Epithelial cell of prostate (primary cell): ENCODE measurements around the gene DSCAML1.

Source experiments
- DNase-seq: peaks from one replicate; pipeline ENCODE4 v3.0.0-alpha.2; 2011; ENCODE audit warnings: low read depth, low spot score
- H3K27ac ChIP-seq: fragments of 450-650 bp; 2 replicates; pipeline ENCODE4 v1.5.1; 2017; ENCODE audit warnings: mild to moderate bottlenecking

DSCAML1 gene

DNA sequence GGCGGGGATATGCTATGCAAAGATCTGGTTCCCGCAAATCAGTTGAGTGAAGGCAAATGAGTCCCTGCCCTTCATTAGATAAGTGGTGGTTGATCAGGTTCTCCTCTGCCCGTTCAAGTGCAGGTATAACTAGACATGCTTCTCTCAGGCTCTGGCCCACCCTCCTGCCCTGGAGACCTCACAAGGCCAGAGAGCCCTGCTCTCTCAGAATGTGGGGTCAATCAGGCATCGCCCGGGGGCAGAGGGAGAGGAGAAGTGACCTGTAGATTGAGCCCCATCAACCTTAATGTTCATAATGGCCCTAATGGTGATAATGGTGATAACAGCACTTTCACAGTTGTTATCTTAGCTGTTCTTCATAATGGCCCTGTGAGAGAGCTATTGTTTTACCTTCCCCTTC, 224.3 kb downstream of the DSCAML1 start:
- DNase-seq, result no peak
- no peak overlapping the region for H3K27ac ChIP-seq

GRCh38 chr11:117572129-117572528, 224.9 kb downstream of the DSCAML1 start:
- no peak for DNase-seq
- no peak overlapping the region for H3K27ac ChIP-seq

- DNase-seq, result no peak
- no peak overlapping the region for H3K27ac ChIP-seq
These were observed 226.3 kb downstream of the DSCAML1 start for GRCh38 chr11:117570701-117571100.

- no peak for DNase-seq
- H3K27ac ChIP-seq, result no peak overlapping the region
These were observed 227.1 kb downstream of the DSCAML1 start for GRCh38 chr11:117569911-117570310.

GRCh38 chr11:117565709-117566108, 231.3 kb downstream of the DSCAML1 start:
- H3K27ac ChIP-seq, result no peak overlapping the region
- no peak for DNase-seq

DNA sequence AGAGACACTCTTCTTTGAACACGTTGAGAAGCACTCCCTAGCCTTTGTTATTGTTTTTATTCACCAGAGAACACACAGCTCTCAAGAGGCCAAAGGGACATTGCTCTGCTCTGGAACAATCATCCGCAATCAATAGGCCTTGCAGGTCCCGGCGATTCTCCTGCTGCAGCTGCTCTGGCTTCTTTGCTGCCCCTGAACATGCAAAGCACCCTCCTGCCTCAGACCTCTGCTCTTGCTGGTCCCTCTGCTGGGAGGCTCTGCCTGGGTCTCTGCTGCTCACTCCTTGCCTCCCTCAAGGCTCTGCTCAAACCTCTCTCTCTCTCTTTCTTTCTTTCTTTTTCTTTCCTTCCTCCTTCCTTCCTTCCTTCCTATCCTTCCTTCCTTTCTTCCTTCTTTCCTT, 232.7 kb downstream of the DSCAML1 start:
- no peak for DNase-seq

GRCh38 chr11:117563556-117563955, 233.5 kb downstream of the DSCAML1 start:
- no peak overlapping the region for H3K27ac ChIP-seq
- DNase-seq, result no peak

More for the DNA sequence above, 232.7 kb downstream of the DSCAML1 start:
- H3K27ac ChIP-seq, result no peak overlapping the region

GRCh38 chr11:117562136-117562535, 234.9 kb downstream of the DSCAML1 start:
- H3K27ac ChIP-seq, result no peak overlapping the region
- no peak for DNase-seq

- no peak overlapping the region for H3K27ac ChIP-seq
- DNase-seq, result no peak
These were observed 236.1 kb downstream of the DSCAML1 start for GRCh38 chr11:117560780-117561530.

DNA sequence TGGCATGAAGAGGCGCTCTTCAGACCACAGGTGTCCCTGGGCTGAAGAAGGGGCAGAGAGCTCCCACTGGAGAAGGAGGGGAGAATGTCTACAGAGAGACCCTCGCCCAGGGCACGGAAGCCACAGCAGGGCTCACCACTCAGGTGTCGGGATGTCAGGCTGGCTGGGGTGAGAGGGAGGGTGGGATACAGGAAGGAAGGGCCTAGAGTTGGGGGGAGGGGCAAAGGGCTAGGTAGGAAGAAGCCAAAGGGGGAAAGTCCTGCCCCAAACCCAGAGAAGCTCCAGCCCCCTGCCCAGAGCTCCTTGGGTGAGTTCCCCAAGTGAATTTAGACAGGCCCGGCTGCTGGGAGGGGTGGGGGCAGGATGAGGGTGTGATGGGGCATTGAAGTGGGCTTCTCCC, 237.3 kb downstream of the DSCAML1 start:
- no peak for DNase-seq
- H3K27ac ChIP-seq, result no peak overlapping the region

DNA sequence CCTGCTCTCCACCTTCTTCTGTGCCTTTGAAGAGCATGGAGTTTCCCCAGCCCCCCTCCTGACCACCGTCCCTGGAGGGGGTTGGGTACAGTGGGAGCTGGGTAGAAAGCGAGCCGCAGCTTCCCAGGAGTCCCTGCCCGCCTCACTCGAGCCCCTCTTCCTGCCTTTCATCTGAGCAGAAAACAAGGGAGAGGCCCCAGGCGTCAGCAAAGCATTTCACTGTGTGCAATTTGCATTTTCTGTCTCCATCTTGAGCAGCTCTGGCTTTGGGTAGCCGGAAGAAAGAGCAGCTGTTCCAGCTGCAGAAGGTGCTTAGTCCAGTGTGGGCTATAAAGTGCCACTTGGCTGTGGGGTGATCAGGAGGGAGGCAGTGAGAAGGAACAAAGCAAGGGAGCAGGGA, 239.7 kb downstream of the DSCAML1 start:
- no peak overlapping the region for H3K27ac ChIP-seq
- no peak for DNase-seq

- DNase-seq, result no peak
- H3K27ac ChIP-seq, result no peak overlapping the region
These were observed 242.2 kb downstream of the DSCAML1 start for GRCh38 chr11:117554601-117555333.

- DNase-seq, result no peak
These were observed 244.4 kb downstream of the DSCAML1 start for GRCh38 chr11:117552626-117553025.

DNA sequence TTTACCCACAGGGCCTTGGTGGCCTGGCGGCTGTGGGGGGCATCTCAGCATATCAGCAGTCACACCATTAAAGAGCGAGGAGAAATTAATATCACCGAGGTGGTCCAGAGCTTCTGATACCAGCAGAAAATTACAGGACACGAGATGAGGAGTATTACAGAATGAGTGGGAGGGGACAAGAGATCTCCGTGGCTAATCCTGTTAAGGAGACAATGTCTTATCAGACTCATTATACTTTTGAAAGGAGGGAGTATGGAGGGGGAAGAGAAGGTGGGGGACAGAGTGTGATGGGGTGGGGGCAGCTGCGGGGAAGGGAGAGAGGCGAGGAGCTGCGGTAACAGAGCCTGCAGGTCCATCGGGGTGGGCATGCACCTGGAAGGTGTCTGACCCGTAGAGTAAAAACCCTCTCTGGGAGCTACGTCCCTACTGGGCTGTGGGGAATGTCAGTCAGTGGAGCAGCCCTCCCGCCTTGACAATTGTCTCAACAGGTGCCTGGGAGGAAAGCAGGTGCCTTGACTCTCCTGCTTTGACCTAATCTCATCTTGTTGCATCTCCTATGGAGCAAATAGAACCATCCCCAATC, 245.2 kb downstream of the DSCAML1 start:
- no peak for DNase-seq

More at GRCh38 chr11:117552626-117553025, 244.4 kb downstream of the DSCAML1 start:
- no peak overlapping the region for H3K27ac ChIP-seq

DNA sequence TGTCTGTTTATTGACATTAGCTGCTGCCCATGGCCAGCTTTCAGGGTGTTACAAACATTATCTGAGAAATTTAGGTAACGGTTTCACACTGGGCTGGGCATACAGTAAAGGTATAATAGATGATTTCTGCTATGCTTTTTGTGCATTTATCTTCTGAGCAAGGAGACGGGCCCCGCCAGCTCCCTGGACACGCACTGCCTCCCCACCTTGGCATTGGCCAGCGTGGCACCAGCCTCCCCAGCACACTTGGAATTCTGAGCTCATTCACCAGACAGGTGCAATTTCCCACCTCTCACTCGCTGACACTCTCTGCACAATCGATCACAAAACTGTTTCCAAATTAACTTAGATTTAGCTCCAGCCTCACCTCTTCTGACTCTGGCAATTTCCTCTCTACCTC, 246.6 kb downstream of the DSCAML1 start:
- no peak overlapping the region for H3K27ac ChIP-seq
- DNase-seq, result no peak

More for the DNA sequence above, 245.2 kb downstream of the DSCAML1 start:
- H3K27ac ChIP-seq, result no peak overlapping the region

GRCh38 chr11:117549417-117549816, 247.6 kb downstream of the DSCAML1 start:
- H3K27ac ChIP-seq, result no peak overlapping the region
- DNase-seq, result no peak

GRCh38 chr11:117548876-117549275, 248.1 kb downstream of the DSCAML1 start:
- no peak overlapping the region for H3K27ac ChIP-seq
- DNase-seq, result no peak

DNA sequence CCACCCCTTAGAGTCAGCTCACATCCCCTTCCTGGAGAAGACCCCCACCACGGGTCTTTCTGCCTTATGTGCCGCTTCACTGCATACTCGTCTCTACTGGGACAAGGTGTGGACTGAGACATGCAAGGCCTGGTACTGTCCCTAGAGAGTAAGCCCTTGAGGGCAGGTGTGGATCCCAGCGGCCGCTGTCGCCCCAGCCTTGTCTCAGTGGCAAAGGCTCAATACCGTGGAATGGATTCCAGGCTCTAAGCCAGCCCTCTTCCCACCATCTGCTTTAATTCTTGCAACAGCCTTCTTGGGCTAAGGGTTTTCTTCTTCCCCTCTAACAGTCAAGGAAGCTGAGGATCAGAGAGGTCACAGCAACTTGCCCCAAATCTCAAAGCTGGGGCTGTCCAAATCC, 249.1 kb downstream of the DSCAML1 start:
- H3K27ac ChIP-seq, result no peak overlapping the region
- DNase-seq, result no peak

- H3K27ac ChIP-seq, result no peak overlapping the region
- no peak for DNase-seq
These were observed 249.7 kb downstream of the DSCAML1 start for GRCh38 chr11:117547195-117547850.

- no peak for DNase-seq
- H3K27ac ChIP-seq, result no peak overlapping the region
These were observed 250.4 kb downstream of the DSCAML1 start for GRCh38 chr11:117546431-117547194.
